ENCODE measurements around the gene ALX3.

- TF ChIP-seq CTCF (IDR thresholded peaks at IDR 0.05), result no peak
- TF ChIP-seq POLR2A (IDR thresholded peaks at IDR 0.05), result no peak
- no peak for TF ChIP-seq EP300 (IDR thresholded peaks at IDR 0.05)
Observed at GRCh38 chr1:110034451-110035235, 35.8 kb downstream of the ALX3 start, which contains the start of gene STRIP1.

Data from sigmoid colon (tissue), 4 donors.